DMS153 (cell line): ENCODE results near the gene PPP4R4.
"Not testable (repeated sequence)": the region's sequence is repeated elsewhere in the genome, so short reads cannot be mapped to it uniquely, and the experiment has no call there.

Experiments used
- DNase-seq: peaks from one replicate; lab custom pipeline; 2025; lab: John Stamatoyannopoulos, UW

Gene PPP4R4

DNA sequence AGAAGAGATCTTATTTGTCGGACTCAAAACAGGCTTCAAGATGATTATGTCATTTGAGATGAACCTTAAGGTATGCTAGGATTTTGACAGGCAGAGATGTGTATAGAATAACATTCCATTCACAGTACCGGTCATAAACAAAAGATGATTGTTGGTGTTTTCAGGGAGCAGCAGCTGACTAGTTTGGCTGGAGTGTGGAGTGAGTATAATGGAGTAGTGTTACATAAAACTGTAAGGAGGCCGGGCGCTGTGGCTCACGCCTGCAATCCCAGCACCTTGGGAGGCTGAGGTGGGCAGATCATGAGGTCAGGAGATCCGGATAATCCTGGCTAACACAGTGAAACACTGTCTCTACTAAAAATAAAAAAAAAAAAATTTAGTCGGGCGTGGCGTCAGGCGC lies 95.0 kb downstream of the PPP4R4 start:
- no peak for DNase-seq

DNA sequence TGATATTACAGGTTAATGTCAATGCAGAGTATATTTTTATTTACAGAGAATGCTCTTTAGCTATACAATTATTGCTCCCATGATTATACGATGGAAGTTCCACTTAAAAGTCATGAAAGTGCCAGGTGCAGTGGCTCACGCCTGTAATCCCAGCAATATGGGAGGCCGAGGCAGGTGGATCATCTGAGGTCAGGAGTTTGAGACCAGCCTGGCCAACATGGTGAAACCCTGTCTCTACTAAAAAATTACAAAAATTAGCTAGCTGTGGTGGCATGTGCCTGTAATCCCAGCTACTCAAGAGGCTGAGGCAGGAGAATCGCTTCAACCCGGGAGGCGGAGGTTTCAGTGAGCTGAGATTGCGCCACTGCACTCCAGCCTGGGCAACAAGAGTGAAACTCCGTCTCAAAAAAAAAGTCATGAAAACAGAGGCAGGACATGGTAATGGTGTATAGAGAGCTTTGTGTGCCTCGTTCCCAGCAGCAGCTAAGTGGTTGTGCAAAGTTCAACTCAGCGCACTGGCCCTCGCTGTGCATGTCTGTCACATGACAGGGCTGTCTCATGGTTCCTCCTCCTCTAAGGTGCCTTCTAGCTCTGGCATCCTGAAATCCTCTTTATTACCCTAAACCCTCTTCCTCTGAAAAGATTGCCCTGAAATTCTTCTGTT lies 102.9 kb downstream of the PPP4R4 start:
- not testable (repeated sequence) for DNase-seq

DNA sequence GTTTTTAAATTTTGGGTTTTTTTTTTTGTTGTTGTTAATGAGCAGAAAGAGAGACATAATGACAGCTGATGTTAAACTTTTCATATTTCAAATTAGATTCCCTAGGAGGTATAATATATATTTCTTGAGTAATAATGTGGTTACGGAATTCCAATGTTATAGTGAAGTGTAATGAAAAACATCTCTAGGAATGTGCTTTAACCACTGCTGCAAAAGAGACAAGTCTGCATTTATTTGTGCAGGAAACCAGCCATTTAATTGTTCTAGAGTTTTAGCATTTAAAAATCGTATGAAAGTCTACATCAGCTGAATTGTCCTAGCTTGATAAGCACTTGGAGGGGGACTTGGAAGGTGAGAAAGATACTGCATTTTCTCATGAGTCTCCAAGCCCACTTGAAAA lies 104.6 kb downstream of the PPP4R4 start:
- no peak for DNase-seq

DNA sequence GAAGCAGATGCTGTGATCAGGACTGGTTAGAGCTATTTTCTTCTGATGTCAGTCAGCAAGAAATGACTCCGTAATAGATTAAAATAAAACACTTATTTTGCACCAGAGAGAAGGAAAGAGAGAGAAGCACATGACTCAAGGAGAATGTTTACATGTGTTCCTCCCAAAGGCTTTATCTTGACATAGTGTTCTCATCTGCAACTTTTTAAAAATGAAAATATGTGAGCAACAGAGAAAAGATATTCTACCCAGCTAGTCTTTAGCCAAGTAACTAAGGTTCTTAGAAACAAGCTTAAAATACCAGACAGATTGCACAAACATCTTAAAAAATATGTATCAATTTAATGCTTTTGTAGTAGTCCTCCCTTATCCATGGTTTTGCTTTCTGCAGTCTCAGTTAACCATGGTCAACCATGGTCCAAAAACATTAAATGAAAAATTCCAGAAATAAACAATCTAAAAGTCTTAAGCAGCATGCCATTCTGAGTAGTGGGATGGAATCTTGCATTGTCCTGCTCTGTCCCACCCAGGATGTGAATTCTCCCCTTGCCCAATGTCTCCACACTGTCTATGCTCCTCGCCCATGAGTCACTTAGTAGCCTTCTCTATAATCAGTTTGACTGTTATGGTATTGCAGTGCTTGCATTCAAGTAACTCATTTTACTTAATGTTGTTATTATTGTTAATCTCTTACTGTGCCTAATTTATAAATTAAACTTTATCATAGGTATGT lies 109.0 kb downstream of the PPP4R4 start:
- no peak for DNase-seq

DNA sequence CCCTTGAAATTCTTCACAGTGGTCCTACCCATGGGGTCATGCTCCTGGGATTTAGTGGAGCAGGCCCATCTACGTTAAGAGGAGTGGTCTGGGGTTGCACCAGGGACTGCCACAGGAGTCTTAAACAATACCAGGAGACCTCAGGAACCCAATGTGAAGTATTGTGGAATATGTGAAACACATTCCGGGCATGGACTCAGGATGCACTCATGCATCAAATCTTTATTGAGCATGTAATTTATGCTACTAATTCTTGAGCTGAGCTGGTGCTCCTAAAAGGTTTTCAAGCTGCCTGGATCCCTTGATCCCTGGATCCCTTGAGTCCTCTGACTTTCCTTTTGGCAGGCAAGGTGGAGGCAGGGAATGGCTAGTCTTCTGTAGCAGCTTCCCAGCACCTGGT lies 110.1 kb downstream of the PPP4R4 start:
- no peak for DNase-seq

DNA sequence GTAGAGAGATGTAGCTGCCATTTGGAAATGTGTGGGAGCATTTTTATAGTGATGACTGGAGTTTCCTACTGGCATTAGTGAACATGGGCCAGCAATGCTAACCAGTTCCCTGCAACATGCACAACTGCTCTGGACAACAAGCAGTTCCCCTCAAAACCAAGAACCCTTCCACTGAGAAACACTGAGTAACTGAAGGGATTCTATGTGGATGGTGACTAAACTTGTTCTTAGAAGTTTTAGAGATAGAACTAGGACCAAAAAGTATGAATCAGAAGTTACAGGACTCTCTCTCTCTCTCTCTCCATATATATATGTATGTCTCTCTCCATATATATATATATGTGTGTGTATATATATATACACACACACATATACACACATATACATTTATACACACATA lies 111.0 kb downstream of the PPP4R4 start:
- DNase-seq = no peak

DNA sequence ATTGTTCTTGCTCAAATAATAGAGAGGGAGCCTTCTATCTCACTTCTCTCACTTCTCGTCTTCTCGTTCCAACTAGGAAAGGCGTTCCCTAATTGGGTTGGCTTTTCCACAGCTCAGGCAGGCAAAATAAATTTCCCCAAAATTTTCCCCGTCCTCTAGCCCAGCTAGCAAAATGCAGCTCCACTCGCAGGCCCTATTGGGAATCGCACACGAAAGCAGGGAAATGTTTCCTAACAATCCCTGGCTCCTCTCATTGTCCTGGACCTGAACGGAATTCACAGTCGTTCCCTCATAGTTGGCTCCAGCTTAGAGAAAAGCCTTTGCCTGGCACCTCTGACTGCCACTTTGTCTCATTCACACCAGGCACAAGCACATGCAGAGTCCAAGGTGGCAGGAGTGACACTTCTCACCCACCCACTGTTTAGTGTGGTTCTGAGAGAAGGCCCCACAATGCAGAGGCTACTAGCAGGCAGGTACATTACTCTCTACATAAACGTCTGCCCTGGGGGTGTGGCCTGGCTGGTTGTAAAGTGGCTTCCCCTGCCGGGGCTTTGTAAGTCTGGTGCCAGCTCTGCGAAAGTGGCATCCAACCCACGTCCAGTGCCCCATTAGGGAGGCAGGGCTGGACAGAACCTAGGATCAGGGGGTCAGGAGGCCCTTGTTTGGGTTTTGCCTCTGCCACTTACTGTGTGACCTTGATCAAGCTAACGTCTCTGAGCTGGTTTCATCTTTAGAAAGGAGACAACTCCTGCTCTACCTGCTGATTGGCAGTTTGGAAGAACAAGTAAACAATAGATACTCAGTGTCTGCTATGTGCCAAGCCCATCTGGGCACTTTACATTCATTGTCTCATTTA lies 114.7 kb downstream of the PPP4R4 start:
- no peak for DNase-seq

DNA sequence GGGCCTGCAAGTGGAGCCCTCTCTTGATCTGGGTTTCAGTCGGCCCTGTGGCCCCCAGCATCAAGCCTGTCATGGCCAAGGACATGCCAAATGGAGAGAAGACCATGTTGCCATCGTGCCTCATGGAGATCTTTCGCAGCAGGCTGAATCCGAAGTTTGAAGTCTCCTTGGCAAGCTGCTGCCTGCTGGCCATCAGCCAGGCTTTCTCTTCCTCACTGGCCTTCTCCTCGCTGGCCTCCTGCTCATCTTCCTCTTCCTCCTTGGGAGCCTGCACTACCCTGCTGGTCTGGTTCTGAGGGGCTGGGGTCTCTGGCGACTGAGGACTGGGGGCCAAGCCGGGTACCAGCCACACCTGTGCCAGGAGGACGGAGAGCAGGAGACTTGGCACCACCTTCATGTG lies 116.1 kb downstream of the PPP4R4 start:
- no peak for DNase-seq

DNA sequence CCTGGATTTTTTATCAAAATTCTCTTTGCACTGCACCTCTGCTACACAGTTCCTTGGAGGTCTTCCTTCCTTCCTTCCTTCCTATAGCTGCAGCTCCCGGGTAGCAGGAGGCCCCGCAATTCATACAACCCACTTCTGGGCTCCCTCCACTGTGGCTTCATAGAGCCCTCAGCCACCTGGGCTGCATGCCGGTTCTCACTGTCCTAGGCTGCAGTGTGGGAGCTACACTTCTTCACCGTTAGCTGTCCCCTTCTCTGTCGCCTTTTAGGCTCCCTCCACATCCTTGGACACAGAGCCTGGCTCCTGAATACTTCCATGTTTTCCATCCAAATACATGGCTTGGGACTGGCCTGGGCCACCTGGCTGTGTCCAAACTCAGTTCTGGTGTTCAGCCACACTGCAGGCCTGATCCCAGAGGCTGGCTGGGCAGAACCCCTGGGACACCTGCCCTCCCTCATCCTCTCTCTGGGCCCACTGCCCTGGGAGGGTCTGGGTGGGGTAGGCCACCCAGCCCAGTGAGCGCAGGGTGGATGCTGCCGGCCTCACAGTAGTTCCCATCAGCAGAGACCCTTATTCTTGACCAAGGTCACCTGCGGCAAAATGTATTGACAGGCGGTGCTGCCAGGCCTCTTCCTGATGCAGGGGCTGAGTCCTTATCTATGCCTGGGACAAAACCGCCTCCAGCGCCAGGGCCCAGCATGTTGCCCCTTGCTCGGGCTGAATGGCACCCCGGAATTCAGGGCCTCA lies 117.2 kb downstream of the PPP4R4 start:
- no peak for DNase-seq

- DNase-seq = no peak
Observed at GRCh38 chr14:94291906-94292525, 117.9 kb downstream of the PPP4R4 start.

GRCh38 chr14:94292526-94292871 lies 118.4 kb downstream of the PPP4R4 start:
- DNase-seq = no peak

DNA sequence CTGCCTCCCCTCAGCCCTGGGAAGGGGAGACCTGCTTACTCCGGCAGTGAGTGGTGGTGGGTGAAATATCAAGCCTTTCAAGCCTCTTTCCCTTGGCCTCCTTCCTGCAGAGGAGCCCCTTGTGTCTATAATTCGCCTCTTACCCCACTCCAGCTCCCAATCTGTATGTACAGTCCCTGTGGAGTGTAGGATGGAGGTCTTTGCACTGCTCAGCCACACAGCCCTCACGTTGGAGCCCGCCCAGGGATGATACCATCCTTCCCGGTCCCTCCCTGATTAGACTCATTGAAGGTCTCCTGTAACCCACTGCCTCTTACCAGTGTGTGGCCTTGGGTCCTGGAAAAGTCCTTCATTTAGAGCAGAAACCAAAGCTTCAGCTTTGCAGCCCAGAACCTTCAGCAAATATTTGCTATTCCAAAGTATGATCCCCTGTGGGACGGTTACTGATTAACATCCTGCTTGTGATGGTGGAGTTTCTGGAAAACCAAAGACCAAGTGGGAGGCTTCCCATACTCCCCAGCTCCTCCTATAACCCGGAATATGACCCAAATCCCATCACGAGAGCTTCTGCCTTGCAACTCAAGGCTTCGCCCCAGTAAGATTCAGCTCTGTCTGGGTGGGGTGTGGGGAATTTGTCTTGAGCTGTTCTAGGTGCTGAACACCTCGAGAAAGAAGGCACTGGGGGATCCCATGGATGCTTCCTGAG lies 118.9 kb downstream of the PPP4R4 start, which contains the start of gene SERPINA10:
Gene SERPINA10, minus strand, starts transcription at position 397 of the 706 bp plus-strand sequence. CDS start 2,675 bp downstream, outside the sequence.
- no peak for DNase-seq

GRCh38 chr14:94293578-94293924 lies 119.4 kb downstream of the PPP4R4 start:
- no peak for DNase-seq

DNA sequence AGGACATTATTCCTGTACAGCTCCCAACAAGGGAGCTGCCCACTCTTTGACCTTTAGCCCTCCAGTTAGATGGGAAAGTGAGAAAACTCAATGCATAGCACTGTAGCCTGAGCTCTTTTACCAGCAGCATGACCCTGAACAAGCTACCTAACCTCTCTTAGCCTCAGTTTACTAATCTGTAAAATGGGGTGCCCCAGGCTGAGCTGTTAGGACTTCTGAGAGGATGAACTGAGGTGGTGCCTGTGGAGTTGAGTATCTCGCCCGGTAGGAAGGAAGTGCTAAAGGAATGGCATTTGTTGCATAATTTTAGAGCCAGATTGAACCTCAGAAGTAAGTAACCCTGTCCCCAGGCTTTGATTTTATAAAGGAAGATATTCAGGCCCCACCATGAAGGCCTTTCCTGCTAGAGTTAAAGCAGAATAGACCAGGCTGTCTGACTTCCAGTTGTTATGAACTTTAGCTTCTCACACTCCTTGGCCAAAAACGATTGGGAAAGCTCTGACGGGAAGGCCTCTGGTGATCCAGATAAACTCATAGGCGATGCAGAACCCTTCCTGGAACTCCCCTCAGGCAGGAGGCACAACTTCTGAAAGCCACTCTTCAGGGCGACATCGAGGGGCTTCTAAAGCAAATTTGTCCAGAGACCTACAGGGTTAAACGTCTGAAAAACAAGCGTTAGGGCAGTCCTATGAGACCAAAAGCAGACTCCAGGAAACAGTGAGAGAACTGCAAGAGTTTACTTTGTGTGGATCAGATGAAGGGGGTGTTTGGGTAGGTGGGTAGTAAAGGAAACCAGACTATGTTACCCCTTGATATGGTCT lies 121.4 kb downstream of the PPP4R4 start:
- no peak for DNase-seq

DNA sequence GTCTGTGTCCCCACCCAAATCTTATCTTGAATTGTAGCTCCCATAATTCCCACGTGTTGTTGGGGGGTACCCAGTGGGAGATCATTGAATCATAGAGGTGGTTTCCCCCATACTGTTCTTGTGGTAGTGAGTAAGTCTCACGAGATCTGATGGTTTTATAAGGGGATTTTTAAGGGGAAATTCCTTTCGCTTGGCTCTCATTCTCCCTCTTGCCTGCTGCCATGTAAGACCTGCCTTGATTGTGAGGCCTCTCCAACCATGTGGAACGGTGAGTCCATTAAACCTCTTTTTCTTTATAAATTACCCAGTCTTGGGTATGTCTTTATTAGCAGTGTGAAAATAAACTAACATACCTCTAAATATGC lies 122.0 kb downstream of the PPP4R4 start:
- DNase-seq = not testable (repeated sequence)

DNA sequence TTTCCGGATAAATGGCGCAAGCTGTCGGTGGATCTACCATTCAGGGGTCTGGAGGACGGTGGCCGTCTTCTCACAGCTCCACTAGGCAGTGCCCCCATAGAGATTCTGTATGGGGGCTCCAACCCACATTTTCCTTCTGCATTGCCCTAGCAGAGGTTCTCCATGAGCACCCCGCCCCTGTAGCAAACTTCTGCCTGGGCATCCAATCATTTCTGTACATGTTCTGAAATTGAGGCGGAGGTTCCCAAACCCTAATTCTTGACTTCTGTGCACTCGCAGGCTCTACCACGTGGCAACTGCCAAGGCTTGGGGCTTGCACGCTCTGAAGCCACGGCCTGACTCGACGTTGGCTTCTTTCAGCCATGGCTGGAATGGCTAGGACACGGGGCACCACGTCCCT lies 124.0 kb downstream of the PPP4R4 start:
- no peak for DNase-seq

DNA sequence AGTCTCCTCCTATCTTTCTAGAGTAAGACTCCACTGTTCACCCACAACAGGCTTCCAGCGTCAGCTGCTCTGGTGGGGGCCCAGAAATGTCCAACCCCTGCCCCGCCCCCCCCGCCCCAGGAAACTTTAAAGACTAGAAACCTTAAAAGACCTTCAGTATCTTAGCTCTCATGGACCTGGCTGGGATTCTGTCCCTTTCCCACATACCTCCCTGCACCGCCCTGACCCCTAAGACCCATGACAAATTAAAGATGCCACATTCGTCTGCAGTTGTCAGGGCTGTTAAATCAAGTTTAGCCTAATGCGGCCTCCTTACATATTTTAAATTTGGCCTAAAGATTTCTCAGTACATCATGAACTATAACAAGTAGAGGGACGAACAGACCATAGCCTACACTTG lies 129.0 kb downstream of the PPP4R4 start:
- no peak for DNase-seq

DNA sequence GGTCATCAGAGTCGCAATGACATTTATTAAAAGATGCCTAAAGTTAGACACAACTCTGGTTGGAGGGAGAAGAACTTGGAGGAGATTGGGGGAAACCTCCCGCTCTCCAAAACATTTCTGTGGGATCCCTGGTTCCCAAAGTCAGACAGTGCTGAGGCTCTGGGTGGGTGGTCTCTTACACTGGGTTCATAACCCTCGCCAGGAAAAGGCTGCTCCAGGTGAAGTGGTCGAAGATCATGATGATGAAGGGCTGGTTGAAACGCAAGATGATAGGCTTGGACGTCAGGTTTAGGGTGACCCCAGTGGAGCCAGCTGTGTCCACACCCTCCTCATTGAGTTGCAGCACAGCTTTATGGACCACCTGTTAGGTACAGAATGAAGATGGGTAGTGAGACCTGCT lies 130.1 kb downstream of the PPP4R4 start:
- DNase-seq = no peak

GRCh38 chr14:94305620-94306019 lies 131.5 kb downstream of the PPP4R4 start:
- no peak for DNase-seq
